Loucy (cell line): ENCODE data around the gene ATP7B.

Experiments
- H2AFZ ChIP-seq: fragments of 200-600 bp; sonication (generic); 2 replicates; pipeline ENCODE4 v1.6.0; 2016; ENCODE audit warnings: antibody characterized with exemption, mild to moderate bottlenecking, low read length, moderate library complexity
- H3F3A ChIP-seq: fragments of 200-600 bp; 2 replicates; pipeline ENCODE4 v1.6.0; 2016; ENCODE audit warnings: antibody characterized with exemption, low read depth, mild to moderate bottlenecking
- H3K27me3 ChIP-seq: fragments of 200-600 bp; sonication (generic); 2 replicates; pipeline ENCODE4 v1.6.1; 2014; ENCODE audit warnings: low read length, mild to moderate bottlenecking; ENCODE audit not compliant: insufficient read depth, poor library complexity, severe bottlenecking
- H3K36me3 ChIP-seq: fragments of 200-600 bp; sonication (generic); 2 replicates; pipeline ENCODE4 v1.6.1; 2016; ENCODE audit warnings: low read length; ENCODE audit not compliant: insufficient read depth
- H3K4me1 ChIP-seq: fragments of 200-600 bp; sonication (generic); 2 replicates; pipeline ENCODE4 v1.5.1; 2014; ENCODE audit warnings: low read length, mild to moderate bottlenecking; ENCODE audit not compliant: insufficient read depth, poor library complexity, severe bottlenecking
- H3K4me2 ChIP-seq: fragments of 200-600 bp; sonication (generic); 2 replicates; pipeline ENCODE4 v1.6.0; 2014; ENCODE audit warnings: antibody characterized with exemption, low read length, low read depth, mild to moderate bottlenecking; ENCODE audit not compliant: poor library complexity, severe bottlenecking
- H3K4me3 ChIP-seq: fragments of 200-600 bp; sonication (generic); 2 replicates; pipeline ENCODE4 v1.5.1; 2014; ENCODE audit warnings: low read length, mild to moderate bottlenecking, mixed read lengths; ENCODE audit not compliant: poor library complexity, severe bottlenecking
- H3K79me2 ChIP-seq: fragments of 200-600 bp; sonication (generic); 2 replicates; pipeline ENCODE4 v1.6.1; 2014; ENCODE audit warnings: low read length; ENCODE audit not compliant: insufficient read depth
- H3K9ac ChIP-seq: fragments of 200-600 bp; sonication (generic); 2 replicates; pipeline ENCODE4 v1.6.0; 2014; ENCODE audit warnings: mild to moderate bottlenecking, low read depth, low read length, moderate library complexity; ENCODE audit not compliant: poor library complexity, severe bottlenecking
- H3K9me2 ChIP-seq: fragments of 200-600 bp; sonication (generic); replicated peaks from 2 replicates; pipeline ENCODE4 v1.6.1; 2016; ENCODE audit warnings: low read depth, low read length, mixed read lengths
- H3K9me3 ChIP-seq: fragments of 200-600 bp; sonication (generic); 2 replicates; pipeline ENCODE4 v1.6.1; 2014; ENCODE audit warnings: mild to moderate bottlenecking, antibody characterized with exemption, low read length, low read depth; ENCODE audit not compliant: insufficient read depth
- H4K20me1 ChIP-seq: fragments of 200-600 bp; sonication (generic); 2 replicates; pipeline ENCODE4 v1.6.0; 2014; ENCODE audit warnings: antibody characterized with exemption, low read length, mild to moderate bottlenecking; ENCODE audit not compliant: insufficient read depth, poor library complexity, severe bottlenecking
- EZH2phosphoT487 ChIP-seq: fragments of 200-600 bp; IDR thresholded peaks from 2 replicates; pipeline ENCODE4 v1.6.1; 2018; ENCODE audit warnings: antibody characterized with exemption, mild to moderate bottlenecking, moderate library complexity, borderline replicate concordance
- TF ChIP-seq, protein P1 (sequence below): fragments of 200-600 bp; sonication (generic); conservative IDR thresholded peaks from 2 replicates; pipeline ENCODE4 v1.5.1; 2014; ENCODE audit warnings: mild to moderate bottlenecking, antibody characterized with exemption, low read length

ATP7B gene

DNA sequence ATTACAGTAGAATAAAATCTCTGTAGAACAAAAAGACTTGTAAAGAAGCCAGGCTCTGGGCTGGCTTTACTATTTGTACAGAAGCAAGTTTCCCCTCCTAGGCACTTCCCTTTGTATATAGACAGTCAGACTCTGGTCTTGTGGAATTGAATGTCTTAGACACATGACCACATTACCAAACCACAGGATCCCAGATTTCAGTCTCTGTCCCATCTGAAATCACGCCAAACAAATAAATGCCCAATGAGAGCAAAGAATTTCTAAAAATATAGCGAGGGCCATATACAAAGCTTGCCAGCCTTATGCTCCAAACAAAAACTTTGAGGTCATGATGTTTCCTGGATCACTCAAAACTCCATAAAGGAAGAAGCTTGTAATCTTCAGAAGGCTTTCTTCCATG, 125.6 kb downstream of the ATP7B start:
- peaks cover 5% of the 10 kb centered on the region for H3K4me1 ChIP-seq
- no peaks in the 10 kb centered on the region for H3K79me2 ChIP-seq
- H2AFZ ChIP-seq = no peak overlapping the region
- H3K9me2 ChIP-seq = no peaks in the 10 kb centered on the region
- no peak overlapping the region for H3K9ac ChIP-seq
- H3K27me3 ChIP-seq = no peaks in the 10 kb centered on the region
- no peaks in the 10 kb centered on the region for H3K36me3 ChIP-seq
- no peak overlapping the region for H3K4me2 ChIP-seq
- peaks cover 19% of the 10 kb centered on the region; the same call in 1 of the 2 replicates for H3K9me3 ChIP-seq
- H3F3A ChIP-seq = no peaks in the 10 kb centered on the region
- TF ChIP-seq, protein P1, sequence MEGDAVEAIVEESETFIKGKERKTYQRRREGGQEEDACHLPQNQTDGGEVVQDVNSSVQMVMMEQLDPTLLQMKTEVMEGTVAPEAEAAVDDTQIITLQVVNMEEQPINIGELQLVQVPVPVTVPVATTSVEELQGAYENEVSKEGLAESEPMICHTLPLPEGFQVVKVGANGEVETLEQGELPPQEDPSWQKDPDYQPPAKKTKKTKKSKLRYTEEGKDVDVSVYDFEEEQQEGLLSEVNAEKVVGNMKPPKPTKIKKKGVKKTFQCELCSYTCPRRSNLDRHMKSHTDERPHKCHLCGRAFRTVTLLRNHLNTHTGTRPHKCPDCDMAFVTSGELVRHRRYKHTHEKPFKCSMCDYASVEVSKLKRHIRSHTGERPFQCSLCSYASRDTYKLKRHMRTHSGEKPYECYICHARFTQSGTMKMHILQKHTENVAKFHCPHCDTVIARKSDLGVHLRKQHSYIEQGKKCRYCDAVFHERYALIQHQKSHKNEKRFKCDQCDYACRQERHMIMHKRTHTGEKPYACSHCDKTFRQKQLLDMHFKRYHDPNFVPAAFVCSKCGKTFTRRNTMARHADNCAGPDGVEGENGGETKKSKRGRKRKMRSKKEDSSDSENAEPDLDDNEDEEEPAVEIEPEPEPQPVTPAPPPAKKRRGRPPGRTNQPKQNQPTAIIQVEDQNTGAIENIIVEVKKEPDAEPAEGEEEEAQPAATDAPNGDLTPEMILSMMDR = no peak
- H3K4me3 ChIP-seq = no peak overlapping the region
- no peaks in the 10 kb centered on the region for H4K20me1 ChIP-seq

DNA sequence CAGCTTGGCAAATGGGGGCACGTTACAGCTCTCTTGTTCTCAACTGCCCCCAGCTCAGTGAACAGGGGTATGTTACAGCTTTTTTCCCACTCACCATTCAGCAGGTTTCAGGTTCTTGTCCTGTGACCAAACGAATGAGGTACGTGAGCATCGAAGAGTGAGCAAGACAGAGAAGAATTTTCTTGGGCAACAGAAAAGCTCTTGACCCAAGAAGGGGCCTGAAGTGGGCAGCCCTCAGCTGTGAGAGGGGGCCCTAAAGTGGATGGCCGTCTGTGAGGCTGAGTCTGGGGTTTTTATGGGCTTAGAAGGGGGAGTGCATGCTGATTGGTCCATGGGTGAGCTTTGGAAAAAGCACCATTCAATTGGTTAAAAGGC, 128.0 kb downstream of the ATP7B start:
- Histone ChIP-seq H3K4me3 (no peak overlapping the region), H3K9ac (no peak overlapping the region), H3K9me2 (no peaks in the 10 kb centered on the region), H3K4me1 (peaks cover 29% of the 10 kb centered on the region), H3K36me3 (no peaks in the 10 kb centered on the region), H3K79me2 (no peaks in the 10 kb centered on the region), H3K27me3 (no peaks in the 10 kb centered on the region), H3F3A (no peaks in the 10 kb centered on the region), H3K9me3 (peaks cover 19% of the 10 kb centered on the region; the same call in 1 of the 2 replicates), H4K20me1 (no peaks in the 10 kb centered on the region), H2AFZ (no peak overlapping the region), H3K4me2 (no peak overlapping the region)
- TF ChIP-seq, protein P1 = no peak
- TF ChIP-seq EZH2phosphoT487 = no peak
